HTR-8/SVneo (cell line): ENCODE data around the gene PDS5A.
"Not testable (repeated sequence)": the region's sequence is repeated elsewhere in the genome, so short reads cannot be mapped to it uniquely, and the experiment has no call there.

Experiments used
- DNase-seq: peaks from one replicate; pipeline ENCODE4 v3.0.0; 2011; ENCODE audit warnings: low spot score, mixed read lengths; ENCODE audit not compliant: insufficient read length
- FAIRE-seq: peaks from 2 replicates; lab custom pipeline; 2011; peaks lifted over from hg19 to GRCh38; lab: Jason Lieb, UNC

The PDS5A gene, protein sequence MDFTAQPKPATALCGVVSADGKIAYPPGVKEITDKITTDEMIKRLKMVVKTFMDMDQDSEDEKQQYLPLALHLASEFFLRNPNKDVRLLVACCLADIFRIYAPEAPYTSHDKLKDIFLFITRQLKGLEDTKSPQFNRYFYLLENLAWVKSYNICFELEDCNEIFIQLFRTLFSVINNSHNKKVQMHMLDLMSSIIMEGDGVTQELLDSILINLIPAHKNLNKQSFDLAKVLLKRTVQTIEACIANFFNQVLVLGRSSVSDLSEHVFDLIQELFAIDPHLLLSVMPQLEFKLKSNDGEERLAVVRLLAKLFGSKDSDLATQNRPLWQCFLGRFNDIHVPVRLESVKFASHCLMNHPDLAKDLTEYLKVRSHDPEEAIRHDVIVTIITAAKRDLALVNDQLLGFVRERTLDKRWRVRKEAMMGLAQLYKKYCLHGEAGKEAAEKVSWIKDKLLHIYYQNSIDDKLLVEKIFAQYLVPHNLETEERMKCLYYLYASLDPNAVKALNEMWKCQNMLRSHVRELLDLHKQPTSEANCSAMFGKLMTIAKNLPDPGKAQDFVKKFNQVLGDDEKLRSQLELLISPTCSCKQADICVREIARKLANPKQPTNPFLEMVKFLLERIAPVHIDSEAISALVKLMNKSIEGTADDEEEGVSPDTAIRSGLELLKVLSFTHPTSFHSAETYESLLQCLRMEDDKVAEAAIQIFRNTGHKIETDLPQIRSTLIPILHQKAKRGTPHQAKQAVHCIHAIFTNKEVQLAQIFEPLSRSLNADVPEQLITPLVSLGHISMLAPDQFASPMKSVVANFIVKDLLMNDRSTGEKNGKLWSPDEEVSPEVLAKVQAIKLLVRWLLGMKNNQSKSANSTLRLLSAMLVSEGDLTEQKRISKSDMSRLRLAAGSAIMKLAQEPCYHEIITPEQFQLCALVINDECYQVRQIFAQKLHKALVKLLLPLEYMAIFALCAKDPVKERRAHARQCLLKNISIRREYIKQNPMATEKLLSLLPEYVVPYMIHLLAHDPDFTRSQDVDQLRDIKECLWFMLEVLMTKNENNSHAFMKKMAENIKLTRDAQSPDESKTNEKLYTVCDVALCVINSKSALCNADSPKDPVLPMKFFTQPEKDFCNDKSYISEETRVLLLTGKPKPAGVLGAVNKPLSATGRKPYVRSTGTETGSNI (N-terminal part only)

DNA sequence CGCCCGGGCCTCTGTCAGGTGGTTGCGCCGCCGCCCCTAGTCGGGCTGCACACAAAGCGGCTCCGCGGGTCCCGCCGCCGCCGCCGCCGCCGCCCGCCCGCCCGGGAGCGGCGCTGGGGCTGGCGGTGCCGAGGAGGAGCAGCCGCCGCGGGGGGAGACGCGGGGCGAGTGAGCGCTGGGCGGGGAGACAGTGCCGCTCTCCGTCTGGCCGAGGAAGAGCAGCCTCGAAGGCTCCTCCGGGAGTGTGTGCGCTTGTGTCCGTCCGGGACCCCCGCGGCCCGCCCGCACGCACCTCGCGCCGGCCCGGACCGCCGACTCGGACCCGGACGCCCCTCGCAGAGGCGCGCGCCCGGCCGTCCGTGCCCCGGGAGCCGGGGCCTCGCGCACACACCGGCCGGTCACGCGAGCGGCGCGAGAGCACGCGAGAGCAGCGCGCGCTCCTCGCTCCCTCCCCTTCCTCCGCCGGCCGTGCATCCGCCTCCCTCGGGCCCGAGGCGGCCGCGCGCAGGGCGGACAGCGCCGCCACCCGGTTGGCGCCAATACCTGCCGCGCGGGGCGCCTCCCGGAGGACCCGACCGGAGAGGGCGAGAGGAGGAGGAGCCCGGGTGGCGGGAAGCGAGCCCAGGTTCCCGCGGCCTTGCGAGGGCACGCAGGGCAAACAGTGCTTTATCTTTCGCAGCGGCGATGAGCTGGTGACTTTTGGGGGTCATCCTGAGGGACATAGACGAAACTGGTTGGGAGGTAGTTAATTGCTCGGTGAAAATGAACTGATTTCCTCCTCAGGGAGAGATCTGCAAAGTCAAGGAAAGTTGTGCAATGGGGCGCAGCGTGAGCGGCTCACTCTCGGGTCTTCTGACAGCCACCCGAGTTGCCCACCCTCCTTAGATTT is at the start of gene PDS5A:
Gene PDS5A (minus strand): TSS at position 423 of the 889 bp plus-strand sequence. CDS start 1,334 bp downstream, outside the sequence.
- peak; percentile 96 for FAIRE-seq
- peak; percentile 94 for DNase-seq

DNA sequence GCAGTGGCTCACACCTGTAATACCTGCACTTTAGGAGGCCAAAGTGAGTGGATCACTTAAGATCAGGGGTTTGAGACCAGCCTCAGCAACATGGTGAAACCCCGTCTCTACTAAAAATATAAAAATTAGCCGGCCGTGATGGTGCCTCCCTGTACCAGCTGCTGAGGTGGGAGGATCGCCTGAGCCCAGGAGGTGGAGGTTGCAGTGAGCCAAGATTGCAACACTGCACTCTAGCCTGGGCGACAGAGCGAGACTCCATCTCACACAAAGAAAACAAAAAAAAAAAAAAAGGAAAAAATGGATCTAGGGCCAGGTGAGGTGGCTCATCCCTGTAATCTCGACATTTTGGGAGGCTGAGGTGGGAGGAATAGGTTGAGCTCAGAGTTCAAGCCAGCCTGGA is 46.3 kb upstream of the PDS5A start:
- FAIRE-seq, DNase-seq: not testable (repeated sequence)

DNA sequence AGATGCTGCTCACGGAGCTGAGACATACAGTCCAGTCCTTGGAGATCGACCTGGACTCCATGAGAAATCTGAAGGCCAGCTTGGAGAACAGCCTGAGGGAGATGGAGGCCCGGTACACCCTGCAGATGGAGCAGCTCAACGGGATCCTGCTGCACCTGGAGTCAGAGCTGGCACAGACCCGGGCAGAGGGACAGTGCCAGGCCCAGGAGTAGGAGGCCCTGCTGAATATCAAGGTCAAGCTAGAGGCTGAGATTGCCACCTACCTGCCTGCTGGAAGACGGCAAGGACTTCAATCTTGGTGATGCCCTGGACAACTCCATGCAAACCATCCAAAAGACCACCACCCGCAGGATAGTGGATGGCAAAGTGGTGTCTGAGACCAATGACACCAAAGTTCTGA is 43.4 kb upstream of the PDS5A start:
- FAIRE-seq, DNase-seq: not testable (repeated sequence)

DNA sequence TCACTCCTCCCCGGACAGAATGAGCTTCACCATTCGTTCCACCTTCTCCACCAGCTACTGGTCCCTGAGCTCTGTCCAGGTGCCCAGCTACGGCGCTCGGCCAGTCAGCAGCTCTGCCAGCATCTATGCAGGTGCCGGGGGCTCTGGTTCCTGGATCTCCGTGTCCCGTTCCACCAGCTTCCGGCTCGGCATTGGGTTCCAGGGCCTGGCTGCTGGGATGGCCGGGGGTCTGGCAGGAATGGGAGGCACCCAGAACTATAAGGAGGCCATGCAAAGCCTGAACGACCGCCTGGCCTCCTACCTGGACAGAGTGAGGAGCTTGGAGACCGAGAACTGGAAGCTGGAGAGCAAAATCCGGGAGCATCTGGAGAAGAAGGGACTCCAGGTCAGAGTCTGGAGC is 42.5 kb upstream of the PDS5A start:
- DNase-seq = no peak
- no peak for FAIRE-seq

DNA sequence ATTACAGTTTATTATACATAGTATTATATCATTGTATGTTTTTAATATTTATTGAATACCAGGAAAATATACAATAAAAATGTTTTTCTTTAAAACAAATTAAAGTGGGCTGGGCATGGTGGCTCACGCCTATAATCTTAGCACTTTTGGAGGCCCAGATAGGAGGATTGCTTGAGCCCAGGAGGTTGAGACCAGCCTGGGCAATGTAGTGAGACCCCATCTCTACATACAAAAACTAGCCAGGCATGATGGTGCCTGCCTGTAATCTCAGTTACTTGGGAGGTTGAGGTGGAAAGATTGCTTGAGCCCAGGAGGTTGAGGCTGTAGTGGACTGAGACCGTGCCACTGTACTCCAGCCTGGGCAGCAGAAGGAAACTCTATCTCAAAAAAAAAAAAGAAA is 38.3 kb upstream of the PDS5A start:
- FAIRE-seq = no peak
- no peak for DNase-seq

DNA sequence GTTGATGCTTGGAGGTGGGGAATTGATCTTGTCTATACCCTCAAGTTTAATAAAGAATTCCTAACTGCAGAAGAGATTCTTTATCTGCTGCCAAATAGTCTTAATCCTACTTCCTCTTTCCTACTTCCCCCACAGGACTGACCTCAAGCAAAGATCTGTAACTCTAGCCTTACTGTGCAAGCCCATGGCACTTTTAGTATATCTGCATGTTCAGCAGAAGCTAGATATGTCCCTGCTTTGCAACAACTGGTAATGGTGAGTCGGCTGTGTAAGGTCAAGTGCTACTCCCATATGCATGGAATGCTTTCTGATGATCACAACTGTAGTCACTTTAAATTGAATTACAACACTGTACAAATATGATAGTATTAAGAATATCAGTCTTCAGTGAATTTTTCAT is 26.3 kb upstream of the PDS5A start:
- peak; percentile 80 for FAIRE-seq

DNA sequence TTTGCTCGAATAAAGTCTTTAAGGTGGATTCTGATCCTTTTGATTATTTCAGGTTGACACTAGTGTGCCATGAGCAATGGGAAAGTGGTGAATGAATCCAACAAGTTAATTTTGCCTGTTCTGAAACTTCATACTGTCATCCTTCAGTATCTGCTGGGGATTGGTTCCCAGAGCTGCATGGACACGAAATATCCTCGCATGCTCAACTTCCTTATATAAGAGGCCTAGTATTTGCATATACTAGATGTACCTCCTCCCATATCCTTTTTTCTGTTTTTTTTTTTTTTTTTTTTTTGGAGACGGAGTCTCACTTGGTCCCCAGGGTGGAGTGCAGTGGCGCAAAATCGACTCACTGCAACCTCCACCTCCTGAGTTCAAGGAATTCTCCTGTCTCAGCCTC is 23.0 kb upstream of the PDS5A start:
- DNase-seq (no peak), FAIRE-seq (no peak)

More for the DNA sequence above, 26.3 kb upstream of the PDS5A start:
- no peak for DNase-seq

DNA sequence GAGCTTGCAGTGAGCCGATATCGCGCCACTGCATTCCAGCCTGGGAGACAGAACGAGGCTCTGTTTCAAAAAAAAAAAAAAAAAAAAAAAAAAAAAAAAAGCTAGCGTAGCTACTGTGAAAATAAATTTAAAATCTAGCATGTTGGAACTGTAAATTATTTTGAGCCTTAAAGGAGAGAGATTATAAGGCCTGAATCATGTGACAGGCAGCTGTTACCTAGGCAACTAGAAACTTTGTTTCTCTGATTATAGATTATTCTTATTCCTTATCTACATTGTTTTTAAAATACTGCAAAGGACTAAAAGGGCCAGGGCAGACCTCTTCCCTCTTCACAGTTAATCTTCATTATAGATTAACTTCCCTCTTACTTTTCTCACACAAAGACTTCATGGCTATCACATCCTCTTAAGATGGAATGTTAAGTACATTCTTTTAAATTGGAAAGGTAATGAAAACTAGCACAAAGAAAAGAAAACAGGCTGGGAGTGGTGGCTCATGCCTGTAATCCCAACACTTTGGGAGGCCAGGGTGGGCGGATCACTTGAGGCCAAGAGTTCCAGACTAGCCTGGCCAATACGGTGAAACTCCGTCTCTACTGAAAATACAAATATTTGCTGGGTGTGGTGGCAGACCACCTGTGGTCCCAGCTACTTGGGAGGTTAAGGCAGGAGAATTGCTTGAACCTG is 21.1 kb upstream of the PDS5A start:
- no peak for FAIRE-seq
- no peak for DNase-seq

DNA sequence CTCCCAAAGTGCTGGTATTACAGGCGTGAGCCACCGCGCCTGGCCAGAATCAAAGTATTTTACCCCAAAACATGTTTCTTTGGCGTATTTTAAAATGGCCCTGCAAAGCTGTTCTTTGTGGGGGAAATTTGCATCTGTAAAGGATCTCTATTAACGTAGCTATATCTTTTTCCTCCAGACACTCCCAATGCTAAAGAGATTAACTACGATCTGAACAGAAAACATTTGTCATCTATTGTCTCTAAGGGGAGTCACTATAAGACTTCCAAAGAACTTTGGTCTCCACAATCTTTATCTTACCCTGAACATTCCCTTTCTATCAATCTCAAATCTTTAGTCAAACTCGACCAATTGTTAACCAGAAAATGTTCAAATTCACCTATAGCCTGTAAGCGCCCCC is 19.1 kb upstream of the PDS5A start:
- DNase-seq = no peak
- FAIRE-seq = no peak

DNA sequence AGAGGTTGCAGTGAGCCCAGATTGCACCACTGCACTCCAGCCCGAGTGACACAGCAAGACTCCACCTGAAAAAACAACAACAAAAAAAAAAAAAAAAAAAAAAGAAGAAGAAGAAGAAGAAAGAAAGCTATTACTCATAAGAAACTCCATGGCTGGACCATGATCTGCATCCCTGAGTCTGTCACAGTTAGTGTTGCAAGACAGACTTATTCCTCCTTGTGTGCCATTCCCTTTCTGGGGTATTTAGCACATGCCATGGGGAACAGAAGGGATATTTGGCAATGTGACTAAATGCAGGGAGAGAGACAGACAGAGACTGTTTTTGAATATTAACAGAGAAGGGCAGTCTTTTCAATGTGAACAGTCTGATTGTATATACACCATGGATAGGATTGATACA is 16.7 kb upstream of the PDS5A start:
- DNase-seq (no peak), FAIRE-seq (no peak)

DNA sequence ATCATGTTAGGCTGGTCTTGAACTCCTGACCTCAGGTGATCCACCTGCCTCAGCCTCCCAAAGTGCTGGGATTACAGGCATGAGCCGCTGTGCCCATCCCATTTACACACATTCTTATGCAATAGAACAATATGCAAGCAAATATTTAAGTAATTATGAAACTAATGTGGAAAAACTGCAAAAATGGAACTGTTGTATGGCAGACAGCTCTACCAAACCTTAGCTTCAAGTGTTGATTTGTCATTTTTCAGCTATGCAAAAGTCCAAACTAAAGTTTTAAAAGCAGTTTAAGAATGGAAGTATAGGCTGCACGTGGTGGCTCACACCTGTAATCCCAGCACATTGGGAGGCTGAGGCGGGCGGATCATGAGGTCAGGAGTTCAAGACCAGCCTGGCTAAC is 11.7 kb upstream of the PDS5A start:
- not testable (repeated sequence) for FAIRE-seq, DNase-seq

DNA sequence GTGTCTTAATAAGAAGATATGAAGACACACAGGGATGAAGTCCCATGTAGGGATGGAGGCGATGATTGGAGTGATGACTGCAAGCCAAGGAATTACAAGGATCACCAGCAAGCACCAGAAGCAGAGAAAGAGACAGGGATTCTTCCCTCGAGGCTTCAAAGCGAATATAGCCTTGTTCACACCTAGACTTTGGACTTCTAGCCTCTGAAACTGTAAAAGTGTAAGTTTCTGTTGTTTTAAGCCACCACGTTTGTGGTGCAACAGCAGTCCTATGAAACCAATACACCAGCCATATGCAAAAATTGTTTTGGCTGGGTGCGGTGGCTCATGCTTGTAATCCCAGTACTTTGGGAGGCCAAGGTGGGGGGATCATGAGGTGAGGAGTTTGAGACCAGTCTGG is 9.8 kb upstream of the PDS5A start:
- no peak for DNase-seq
- no peak for FAIRE-seq

DNA sequence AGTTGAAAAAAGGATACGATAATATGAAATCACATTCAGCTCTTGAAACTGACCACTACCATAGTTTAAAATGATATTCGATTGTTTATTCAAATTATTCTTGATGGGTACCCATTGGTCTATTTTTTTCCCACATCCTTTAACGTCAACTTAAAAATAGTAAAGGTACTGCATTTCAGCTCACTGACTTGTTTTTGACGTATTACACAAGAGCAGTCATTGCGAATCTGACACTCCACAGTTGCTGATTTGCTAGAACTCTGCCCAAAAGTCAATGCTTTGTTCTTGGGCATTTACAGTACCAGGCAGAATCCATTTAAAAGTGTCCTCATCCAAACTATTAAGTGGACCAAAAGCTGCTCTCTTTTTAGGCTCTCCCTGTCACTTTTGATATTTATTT is 1.2 kb upstream of the PDS5A start:
- no peak for FAIRE-seq

DNA sequence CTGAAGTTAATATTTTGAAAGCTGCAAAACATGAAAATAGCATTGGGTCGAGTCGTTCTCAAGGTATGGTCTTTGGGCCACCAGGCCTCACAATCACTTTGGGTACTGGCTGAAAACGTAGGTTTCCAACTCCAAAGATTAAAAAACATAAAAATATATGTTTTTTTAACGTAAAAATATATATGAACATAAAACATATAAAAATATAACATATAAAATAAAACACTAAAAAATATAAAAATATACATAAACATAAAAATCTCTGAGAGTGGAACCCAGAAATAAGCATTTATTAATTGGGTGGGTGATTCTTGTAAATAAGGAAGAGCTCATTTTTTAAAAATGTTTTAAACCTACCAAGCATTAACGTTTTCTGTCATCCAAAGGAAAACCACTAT is 666 bp upstream of the PDS5A start:
- FAIRE-seq = no peak

More for the DNA sequence above, 1.2 kb upstream of the PDS5A start:
- no peak for DNase-seq

DNA sequence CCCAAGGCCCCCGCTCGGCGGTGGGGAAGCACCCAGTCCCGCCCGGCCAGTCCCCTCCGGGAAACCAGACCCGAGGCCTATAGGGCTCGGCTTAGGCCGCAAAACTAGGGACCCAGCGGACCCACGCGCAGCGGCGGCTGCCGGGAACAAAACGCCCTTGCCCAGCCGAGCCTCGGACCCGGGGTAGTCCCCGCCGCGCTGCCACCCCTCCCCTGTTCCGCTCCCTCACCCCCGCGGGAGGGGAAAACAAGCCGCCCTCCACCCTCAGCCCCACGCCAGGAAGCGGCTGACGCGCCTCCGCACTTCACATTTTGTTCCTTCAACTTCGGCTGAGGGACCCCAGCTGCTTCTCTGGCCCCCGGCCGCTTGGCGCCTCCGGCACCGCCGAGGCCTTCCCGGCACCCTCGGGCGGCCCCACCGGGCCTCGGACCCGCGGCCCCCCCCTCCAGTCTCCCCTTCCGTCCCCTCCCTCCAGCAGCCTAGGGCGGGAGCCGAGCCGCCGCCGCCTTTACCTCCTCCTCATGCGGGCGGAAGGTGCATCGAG is 694 bp downstream of the PDS5A start:
- FAIRE-seq (no peak), DNase-seq (peak; percentile 13)

More for the DNA sequence above, 666 bp upstream of the PDS5A start:
- no peak for DNase-seq

DNA sequence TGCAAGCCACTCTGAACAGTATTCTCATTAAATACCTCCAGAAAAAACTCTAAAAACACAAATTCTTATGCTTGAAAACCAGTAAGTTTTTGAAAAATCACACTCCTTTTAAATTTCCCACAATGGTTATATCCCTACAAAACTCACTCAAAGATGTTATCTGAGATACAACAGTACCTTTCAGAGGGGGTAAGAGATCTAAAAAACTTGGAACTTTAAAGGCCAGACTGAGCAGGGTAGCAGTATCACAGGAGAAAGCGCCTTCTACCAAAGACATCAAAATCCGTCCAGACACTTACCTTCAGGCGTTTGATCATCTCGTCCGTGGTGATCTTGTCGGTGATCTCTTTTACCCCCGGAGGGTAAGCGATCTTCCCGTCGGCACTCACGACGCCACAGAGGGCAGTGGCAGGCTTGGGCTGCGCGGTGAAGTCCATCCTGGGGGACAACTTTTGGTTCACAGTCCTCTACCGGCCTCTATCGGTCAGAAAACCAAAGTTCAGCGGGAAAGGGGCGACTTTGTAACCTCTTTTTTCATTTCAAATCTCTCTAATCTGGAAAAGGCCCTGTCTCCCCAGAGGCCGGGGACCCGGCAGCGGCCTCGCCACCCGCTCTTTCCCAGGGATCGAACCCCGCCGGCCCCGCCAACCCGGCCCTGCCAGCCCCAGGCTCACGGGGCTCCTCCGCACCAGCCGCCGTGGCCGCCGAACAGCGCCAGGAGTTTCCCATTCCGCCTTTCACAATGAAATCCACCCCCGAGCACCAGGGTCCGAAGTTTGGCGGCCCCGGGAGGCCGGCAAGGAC is 1.4 kb downstream of the PDS5A start:
- FAIRE-seq (peak; percentile 9), DNase-seq (peak; percentile 83)

DNA sequence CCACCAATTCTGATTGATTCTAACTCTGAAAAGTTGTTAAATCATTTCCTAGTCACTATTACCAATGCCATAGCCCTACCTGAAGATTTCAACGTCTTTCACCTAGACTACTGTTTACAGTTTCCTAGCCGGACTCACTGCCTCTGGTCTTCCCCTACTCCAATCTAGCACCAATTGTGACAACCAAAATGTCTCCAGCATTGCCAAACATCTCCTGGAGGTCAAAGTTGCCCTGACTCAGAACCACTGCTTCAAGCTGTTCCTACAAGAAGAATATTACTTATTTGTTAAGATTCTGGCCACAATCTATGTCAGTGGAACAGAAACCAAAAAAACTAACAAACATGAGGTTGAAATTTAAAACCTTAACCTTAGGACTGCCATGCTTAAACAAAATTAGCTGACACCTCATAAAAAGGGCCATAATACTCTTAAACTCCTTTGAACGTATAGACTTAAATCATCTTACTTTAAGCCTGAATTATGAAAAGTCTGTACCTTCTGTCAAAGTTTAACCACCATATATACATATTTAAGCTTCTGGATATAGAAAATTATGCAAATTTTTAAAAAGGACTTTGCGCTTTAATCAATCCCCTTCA is 2.1 kb downstream of the PDS5A start:
- DNase-seq (no peak), FAIRE-seq (no peak)
